ENCODE results near the gene HDAC5.
A peak's percentile ranks its signal among the peaks of the same experiment; 100 is the strongest.
"Not testable (repeated sequence)": the region's sequence is repeated elsewhere in the genome, so short reads cannot be mapped to it uniquely, and the experiment has no call there.

The HDAC5 gene

GRCh38 chr17:44164476-44164875 lies 41.0 kb upstream of the HDAC5 start:
- no peaks in the 10 kb centered on the region for H3K27me3 ChIP-seq
- H3K27ac ChIP-seq, result no peak overlapping the region
- TF ChIP-seq CTCF (IDR thresholded peaks at IDR 0.05), result no peak
- H3K36me3 ChIP-seq, result peaks cover 21% of the 10 kb centered on the region
- no peak overlapping the region for H3K4me3 ChIP-seq (ENCODE audit: low read depth in 1 of 2, low read length in 1 of 2)
- H3K9me3 ChIP-seq, result no peaks in the 10 kb centered on the region
- H3K4me1 ChIP-seq (ENCODE audit: control insufficient read depth in 1 of 2, insufficient read depth in 1 of 2, low read depth in 1 of 2, low read length in 1 of 2), result no peaks in the 10 kb centered on the region

DNA sequence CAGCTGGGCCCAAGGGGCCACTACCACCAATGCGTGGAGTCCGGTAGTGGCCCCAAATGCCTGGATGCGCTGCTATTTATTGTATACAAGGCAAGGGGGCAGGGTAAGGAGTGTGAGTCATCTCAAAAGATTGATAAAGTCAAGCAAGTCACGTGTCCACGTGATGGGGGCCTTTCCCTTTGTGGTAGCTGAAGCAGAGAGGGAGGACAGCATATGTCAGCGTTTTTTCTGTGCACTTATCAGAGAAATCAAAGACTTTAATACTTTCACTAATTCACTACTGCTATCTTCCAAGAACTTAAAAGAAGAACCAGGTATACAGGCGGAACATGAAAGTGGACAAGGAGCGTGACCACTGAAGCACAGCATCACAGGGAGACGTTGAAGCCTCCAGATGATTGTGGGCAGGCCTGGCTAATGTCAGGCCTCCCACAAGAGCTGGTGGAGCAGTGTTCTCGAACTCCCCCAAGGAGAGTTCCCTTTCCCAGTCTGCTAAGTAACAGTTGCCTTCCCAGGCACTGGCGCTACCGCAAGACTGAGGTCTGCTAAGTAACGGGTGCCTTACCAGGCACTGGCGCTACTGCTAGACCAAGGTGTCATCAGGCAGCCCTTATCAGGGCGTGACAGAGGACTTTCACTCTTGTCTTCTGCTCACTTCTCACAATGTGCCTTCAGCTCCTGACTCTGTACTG lies 36.2 kb upstream of the HDAC5 start:
- H3K4me3 ChIP-seq (ENCODE audit: low read depth in 1 of 2, low read length in 1 of 2), result no peak overlapping the region
- H3K4me1 ChIP-seq (ENCODE audit: control insufficient read depth in 1 of 2, insufficient read depth in 1 of 2, low read depth in 1 of 2, low read length in 1 of 2), result no peaks in the 10 kb centered on the region
- peaks cover 47% of the 10 kb centered on the region for H3K36me3 ChIP-seq
- H3K9me3 ChIP-seq, result no peaks in the 10 kb centered on the region
- H3K27ac ChIP-seq, result no peak overlapping the region
- TF ChIP-seq CTCF (IDR thresholded peaks at IDR 0.05), result no peak
- no peaks in the 10 kb centered on the region for H3K27me3 ChIP-seq

DNA sequence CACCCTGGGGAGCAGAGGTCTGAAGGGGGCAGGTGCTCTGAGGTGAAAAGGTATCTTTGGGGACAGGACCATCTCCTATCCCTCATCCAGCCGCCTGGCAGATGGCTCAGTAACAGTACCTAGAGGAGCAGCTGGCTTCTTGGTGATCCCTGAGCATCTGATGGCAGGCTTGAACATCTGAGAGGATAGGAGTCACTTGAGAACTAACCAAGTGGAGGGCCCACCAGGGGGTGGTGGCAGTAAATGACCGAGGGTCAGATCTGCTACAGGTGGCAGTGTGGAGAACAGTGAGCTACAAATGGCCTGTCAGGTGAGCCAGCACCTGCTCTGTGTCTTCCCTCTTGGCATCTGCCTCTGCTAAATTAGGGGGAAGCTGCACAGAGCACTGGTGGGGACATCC lies 32.0 kb upstream of the HDAC5 start:
- Histone ChIP-seq H3K4me3 (ENCODE audit: low read depth in 1 of 2, low read length in 1 of 2) (no peak overlapping the region), H3K9me3 (no peaks in the 10 kb centered on the region), H3K4me1 (ENCODE audit: control insufficient read depth in 1 of 2, insufficient read depth in 1 of 2, low read depth in 1 of 2, low read length in 1 of 2) (no peaks in the 10 kb centered on the region), H3K36me3 (peaks cover 44% of the 10 kb centered on the region), H3K27ac (no peak overlapping the region), H3K27me3 (no peaks in the 10 kb centered on the region)
- TF ChIP-seq CTCF (IDR thresholded peaks at IDR 0.05), result no peak

- H3K4me1 ChIP-seq (ENCODE audit: control insufficient read depth in 1 of 2, insufficient read depth in 1 of 2, low read depth in 1 of 2, low read length in 1 of 2), result peaks cover 14% of the 10 kb centered on the region in 2 experiments
- H3K27ac ChIP-seq, result no peak overlapping the region
- no peaks in the 10 kb centered on the region for H3K9me3 ChIP-seq
- H3K36me3 ChIP-seq, result peaks cover 27% of the 10 kb centered on the region
- H3K4me3 ChIP-seq (ENCODE audit: low read depth in 1 of 2, low read length in 1 of 2), result no peak overlapping the region
- no peak for TF ChIP-seq CTCF (IDR thresholded peaks at IDR 0.05)
- no peaks in the 10 kb centered on the region for H3K27me3 ChIP-seq
Measured at GRCh38 chr17:44152875-44153274, 29.4 kb upstream of the HDAC5 start.

GRCh38 chr17:44149750-44150329 lies 26.4 kb upstream of the HDAC5 start:
- no peak for TF ChIP-seq CTCF (IDR thresholded peaks at IDR 0.05)
- Histone ChIP-seq H3K9me3 (no peaks in the 10 kb centered on the region), H3K27ac (peak overlapping the region; percentile 58), H3K27me3 (no peaks in the 10 kb centered on the region), H3K36me3 (peaks cover 14% of the 10 kb centered on the region), H3K4me3 (ENCODE audit: low read depth in 1 of 2, low read length in 1 of 2) (no peak overlapping the region), H3K4me1 (ENCODE audit: control insufficient read depth in 1 of 2, insufficient read depth in 1 of 2, low read depth in 1 of 2, low read length in 1 of 2) (peaks cover 22 to 25% of the 10 kb centered on the region in 2 experiments)

DNA sequence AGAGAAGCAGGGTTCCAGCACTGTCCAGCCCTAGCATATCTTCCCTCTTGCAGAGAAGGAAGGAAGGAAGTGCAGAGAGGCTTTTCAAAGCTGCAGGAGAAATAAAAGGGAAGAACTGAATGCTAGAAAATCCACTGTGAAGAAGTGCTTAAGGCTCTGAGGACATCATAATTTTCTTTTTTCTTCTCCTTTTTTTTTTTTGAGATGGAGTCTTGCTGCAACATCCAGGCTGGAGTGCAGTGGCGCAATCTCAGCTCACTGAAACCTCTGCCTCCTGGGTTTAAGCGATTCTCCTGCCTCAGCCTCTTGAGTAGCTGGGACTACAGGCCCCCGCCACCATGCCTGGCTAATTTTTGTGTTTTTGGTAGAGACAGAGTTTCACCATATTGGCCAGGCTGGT lies 25.6 kb upstream of the HDAC5 start:
- not testable (repeated sequence) for H3K27me3 ChIP-seq; H3K4me3 ChIP-seq (ENCODE audit: low read depth in 1 of 2, low read length in 1 of 2); H3K9me3 ChIP-seq; H3K36me3 ChIP-seq
- peak overlapping the region; percentile 58 for H3K27ac ChIP-seq
- H3K4me1 ChIP-seq (ENCODE audit: control insufficient read depth in 1 of 2, insufficient read depth in 1 of 2, low read depth in 1 of 2, low read length in 1 of 2), result peaks cover 23 to 30% of the 10 kb centered on the region in 2 experiments
